A673 (cell line): ENCODE measurements around the gene RIPK3. TPM values are rescaled to one million over a fixed set of nuclear protein-coding genes. Genes with fewer than 3 reads are reported as not detected.

Experiments
- BruUV-seq: library from RNA; stranded (reverse); fragments of 400-500 nt; replicated peaks from 2 replicates; lab custom pipeline; 2021; lab: Mats Ljungman, UMichigan
- CTCF ChIA-PET: fragments of 300-600 bp; sonication (Branson Sonifier 250); formaldehyde crosslinking; loops from one replicate; lab custom pipeline; 2022; ENCODE audit warnings: antibody characterized with exemption; lab: Charles Lee
- POLR2A ChIA-PET: fragments of 300-600 bp; sonication (Branson Sonifier 250); formaldehyde crosslinking; loops from one replicate; lab custom pipeline; 2022; ENCODE audit warnings: antibody characterized with exemption; ENCODE audit not compliant: low non-redundant PET; lab: Charles Lee
- DNase-seq: peaks from one replicate; pipeline ENCODE4 v3.0.0-alpha.2; 2015; ENCODE audit warnings: low spot score
- H3K27ac ChIP-seq: fragments of 200-600 bp; sonication (generic); 2 replicates; pipeline ENCODE4 v1.5.1; 2016; ENCODE audit warnings: mixed run types, low read depth, mild to moderate bottlenecking, mixed read lengths, antibody characterized with exemption, low read length; ENCODE audit not compliant: poor library complexity, severe bottlenecking
- H3K27me3 ChIP-seq: fragments of 200-600 bp; sonication (generic); replicated peaks from 2 replicates; pipeline ENCODE4 v1.6.1; 2017; ENCODE audit warnings: mixed run types, low read depth, mild to moderate bottlenecking, mixed read lengths, antibody characterized with exemption, low read length; ENCODE audit not compliant: insufficient read depth, poor library complexity
- H3K36me3 ChIP-seq: fragments of 200-600 bp; sonication (generic); 2 replicates; pipeline ENCODE4 v1.6.1; 2016; ENCODE audit warnings: mixed run types, mild to moderate bottlenecking, mixed read lengths, antibody characterized with exemption, low read length; ENCODE audit not compliant: insufficient read depth, poor library complexity, severe bottlenecking
- H3K4me1 ChIP-seq: fragments of 200-600 bp; sonication (generic); 2 replicates; pipeline ENCODE4 v1.6.1; 2017; ENCODE audit warnings: mixed run types, mild to moderate bottlenecking, mixed read lengths, antibody characterized with exemption, low read length; ENCODE audit not compliant: insufficient read depth, poor library complexity, severe bottlenecking
- H3K4me3 ChIP-seq: fragments of 200-600 bp; sonication (generic); 2 replicates; pipeline ENCODE4 v1.5.1; 2016; ENCODE audit warnings: low read depth, mixed run types, mild to moderate bottlenecking, mixed read lengths, low read length; ENCODE audit not compliant: poor library complexity, severe bottlenecking
- H3K9me3 ChIP-seq: fragments of 200-600 bp; sonication (generic); 2 replicates; pipeline ENCODE4 v1.6.1; 2016; ENCODE audit warnings: mixed run types, low read depth, mild to moderate bottlenecking, mixed read lengths, antibody characterized with exemption, low read length; ENCODE audit not compliant: poor library complexity, severe bottlenecking
- EZH2 ChIP-seq: fragments of 200-600 bp; sonication (generic); IDR thresholded peaks from 2 replicates; pipeline ENCODE4 v1.6.1; 2017; ENCODE audit warnings: borderline replicate concordance, low read depth, mild to moderate bottlenecking, mixed read lengths, antibody characterized with exemption, low read length; ENCODE audit not compliant: poor library complexity, severe bottlenecking
- intact Hi-C: fragments of 100-400 bp; cut with micrococcal nuclease; formaldehyde crosslinking; loops from one replicate; pipeline ENCODE4 v1.10.0; 2022; ENCODE audit not compliant: unreplicated experiment
- total RNA-seq: library from RNA; stranded (reverse); gene quantifications from 2 replicates; pipeline ENCODE4 v1.2.3, GENCODE V29; 2021
- TF ChIP-seq, protein P1 (sequence below): fragments of 300-800, 200-600 bp; sonication (generic); conservative IDR thresholded peaks from 2 replicates; pipeline ENCODE4 v1.5.1; 2017; ENCODE audit warnings: low read depth, mild to moderate bottlenecking, antibody characterized with exemption, low read length, moderate library complexity, mixed read lengths

RIPK3 gene
- total RNA-seq, 1 experiment from 2014 or later = not detected

DNA sequence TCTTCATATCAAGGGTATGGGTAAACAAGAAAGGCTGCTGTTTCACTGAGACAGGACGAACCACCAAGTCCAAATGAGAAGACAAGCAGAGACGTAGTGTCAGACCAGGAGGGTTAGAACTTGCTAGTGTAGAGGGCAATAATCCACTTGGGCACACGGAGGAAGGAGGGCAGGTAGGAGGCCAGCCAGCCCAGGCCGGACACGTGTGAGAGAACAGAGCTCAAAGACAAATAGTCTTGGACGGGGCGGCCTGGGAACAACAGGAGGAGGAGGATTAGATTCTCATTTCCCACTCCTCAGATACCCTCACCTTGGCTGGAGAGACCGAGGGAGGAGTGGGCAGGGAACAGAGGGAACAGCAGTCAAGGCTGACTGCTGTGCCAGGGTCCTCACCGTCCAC, 49.0 kb downstream of the RIPK3 start:
- H3K36me3 ChIP-seq = no peaks in the 10 kb centered on the region
- no peaks in the 10 kb centered on the region for H3K4me1 ChIP-seq
- ChIA-PET CTCF (no interaction called here), POLR2A (no interaction called here)
- no peak overlapping the region for H3K27ac ChIP-seq
- BruUV-seq = no TSS peak
- TF ChIP-seq, protein P1, sequence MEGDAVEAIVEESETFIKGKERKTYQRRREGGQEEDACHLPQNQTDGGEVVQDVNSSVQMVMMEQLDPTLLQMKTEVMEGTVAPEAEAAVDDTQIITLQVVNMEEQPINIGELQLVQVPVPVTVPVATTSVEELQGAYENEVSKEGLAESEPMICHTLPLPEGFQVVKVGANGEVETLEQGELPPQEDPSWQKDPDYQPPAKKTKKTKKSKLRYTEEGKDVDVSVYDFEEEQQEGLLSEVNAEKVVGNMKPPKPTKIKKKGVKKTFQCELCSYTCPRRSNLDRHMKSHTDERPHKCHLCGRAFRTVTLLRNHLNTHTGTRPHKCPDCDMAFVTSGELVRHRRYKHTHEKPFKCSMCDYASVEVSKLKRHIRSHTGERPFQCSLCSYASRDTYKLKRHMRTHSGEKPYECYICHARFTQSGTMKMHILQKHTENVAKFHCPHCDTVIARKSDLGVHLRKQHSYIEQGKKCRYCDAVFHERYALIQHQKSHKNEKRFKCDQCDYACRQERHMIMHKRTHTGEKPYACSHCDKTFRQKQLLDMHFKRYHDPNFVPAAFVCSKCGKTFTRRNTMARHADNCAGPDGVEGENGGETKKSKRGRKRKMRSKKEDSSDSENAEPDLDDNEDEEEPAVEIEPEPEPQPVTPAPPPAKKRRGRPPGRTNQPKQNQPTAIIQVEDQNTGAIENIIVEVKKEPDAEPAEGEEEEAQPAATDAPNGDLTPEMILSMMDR = no peak
- no peak for TF ChIP-seq EZH2
- H3K4me3 ChIP-seq = no peak overlapping the region
- H3K9me3 ChIP-seq = no peaks in the 10 kb centered on the region
- intact Hi-C loops = no loop called here
- no peaks in the 10 kb centered on the region for H3K27me3 ChIP-seq
- DNase-seq = no peak

- no peak overlapping the region for H3K27ac ChIP-seq
- H3K4me3 ChIP-seq = no peak overlapping the region
- DNase-seq = no peak
- TF ChIP-seq, protein P1 = no peak
- TF ChIP-seq EZH2 = no peak
- H3K4me1 ChIP-seq = no peaks in the 10 kb centered on the region
- H3K36me3 ChIP-seq = no peaks in the 10 kb centered on the region
- H3K27me3 ChIP-seq = no peaks in the 10 kb centered on the region
- no TSS peak for BruUV-seq
- no peaks in the 10 kb centered on the region for H3K9me3 ChIP-seq
- POLR2A ChIA-PET = no interaction called here
- CTCF ChIA-PET = interaction anchor here (0.6 kb wide), 1 partner anchor 58 kb away, joined by 4 read pairs; no protein-coding TSS in a partner anchor
- intact Hi-C loops = no loop called here
Observed at GRCh38 chr14:24289649-24290280, 50.0 kb downstream of the RIPK3 start.

DNA sequence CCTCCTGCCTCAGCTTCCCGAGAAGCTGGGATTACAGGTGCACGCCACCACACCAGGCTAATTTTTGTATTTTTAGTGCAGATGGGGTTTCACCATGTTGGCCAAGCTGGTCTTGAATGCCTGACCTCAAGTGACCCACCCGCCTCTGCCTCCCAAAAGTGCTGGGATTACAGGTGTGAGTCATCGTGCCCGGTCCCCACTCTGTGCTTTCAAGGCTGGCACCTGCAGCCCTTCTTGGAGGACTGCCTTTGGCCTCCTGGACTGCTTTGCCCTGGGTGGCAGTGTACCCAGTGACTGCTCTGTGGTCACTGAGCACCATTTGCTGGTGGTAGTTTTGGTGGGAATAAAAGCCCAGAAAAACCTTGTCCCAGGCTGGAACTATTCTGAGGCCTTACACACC, 52.8 kb downstream of the RIPK3 start:
- Histone ChIP-seq H3K27ac (no peak overlapping the region), H3K27me3 (no peaks in the 10 kb centered on the region), H3K4me3 (no peak overlapping the region), H3K36me3 (no peaks in the 10 kb centered on the region), H3K9me3 (no peaks in the 10 kb centered on the region), H3K4me1 (no peaks in the 10 kb centered on the region)
- intact Hi-C loops = no loop called here
- DNase-seq = no peak
- BruUV-seq = no TSS peak
- CTCF ChIA-PET = no interaction called here
- POLR2A ChIA-PET = no interaction called here
- no peak for TF ChIP-seq EZH2
- TF ChIP-seq, protein P1 = no peak

Other genes with a start within 250 kb of the RIPK3 start
- 16.8 and 46.3 TPM in 2 replicates for gene PCK2, start 245.7 kb downstream of the RIPK3 start, total RNA-seq
- gene DCAF11, start 225.2 kb downstream of the RIPK3 start, total RNA-seq = 45.5 and 49.1 TPM in 2 replicates
- 1.6 and 1.9 TPM in 2 replicates for gene NRL, start 225.0 kb downstream of the RIPK3 start, total RNA-seq
- gene FITM1, start 209.3 kb downstream of the RIPK3 start, total RNA-seq = 0.48 TPM in 1 of 2 replicates, not detected in the other
- gene PSME1, start 203.8 kb downstream of the RIPK3 start, total RNA-seq = 160 and 173 TPM in 2 replicates
- gene EMC9, start 198.4 kb downstream of the RIPK3 start, total RNA-seq = 36.8 and 50.4 TPM in 2 replicates
- 171 and 172 TPM in 2 replicates for gene PSME2, start 193.4 kb downstream of the RIPK3 start, total RNA-seq
- gene RNF31, start 192.5 kb downstream of the RIPK3 start, total RNA-seq = 59.9 and 62.1 TPM in 2 replicates
- 25.1 and 27.3 TPM in 2 replicates for gene IRF9, start 178.7 kb downstream of the RIPK3 start, total RNA-seq
- 5.4 and 8.4 TPM in 2 replicates for gene REC8, start 167.9 kb downstream of the RIPK3 start, total RNA-seq
- gene IPO4, start 151.2 kb downstream of the RIPK3 start, total RNA-seq = 150 and 157 TPM in 2 replicates
- 46.9 and 55.5 TPM in 2 replicates for gene TM9SF1, start 144.6 kb downstream of the RIPK3 start, total RNA-seq
- 0.70 and 0.75 TPM in 2 replicates for gene TSSK4, start 134.3 kb downstream of the RIPK3 start, total RNA-seq
- 51.9 and 56.7 TPM in 2 replicates for gene CHMP4A, start 126.5 kb downstream of the RIPK3 start, total RNA-seq
- gene MDP1, start 123.9 kb downstream of the RIPK3 start, total RNA-seq = 21.3 and 22.4 TPM in 2 replicates
- gene NEDD8, start 107.6 kb downstream of the RIPK3 start, total RNA-seq = 257 and 266 TPM in 2 replicates
- gene GMPR2, start 107.1 kb downstream of the RIPK3 start, total RNA-seq = 82.7 and 85.8 TPM in 2 replicates
- gene TINF2, start 97.4 kb downstream of the RIPK3 start, total RNA-seq = 46.1 and 47.0 TPM in 2 replicates
- 1.5 and 3.5 TPM in 2 replicates for gene TGM1, start 76.8 kb downstream of the RIPK3 start, total RNA-seq
- gene RABGGTA, start 68.4 kb downstream of the RIPK3 start, total RNA-seq = 22.2 and 23.8 TPM in 2 replicates
- gene DHRS1, start 40.2 kb downstream of the RIPK3 start, total RNA-seq = 13.3 and 14.5 TPM in 2 replicates
- gene NOP9, start 40.1 kb downstream of the RIPK3 start, total RNA-seq = 34.0 and 37.1 TPM in 2 replicates
- gene CIDEB, start 32.0 kb downstream of the RIPK3 start, total RNA-seq = 0.42 TPM in 1 of 2 replicates, not detected in the other
- 7.6 and 9.0 TPM in 2 replicates for gene LTB4R2, start 29.9 kb downstream of the RIPK3 start, total RNA-seq
- 6.6 and 8.9 TPM in 2 replicates for gene LTB4R, start 28.5 kb downstream of the RIPK3 start, total RNA-seq
- gene ADCY4, start 4.9 kb downstream of the RIPK3 start, total RNA-seq = 0.84 and 1.5 TPM in 2 replicates
- gene NFATC4, start 28.2 kb upstream of the RIPK3 start, total RNA-seq = 38.1 and 69.0 TPM in 2 replicates
- gene NYNRIN, start 59.0 kb upstream of the RIPK3 start, total RNA-seq = 8.6 and 17.3 TPM in 2 replicates
- 0.80 and 1.4 TPM in 2 replicates for gene CBLN3, start 89.7 kb upstream of the RIPK3 start, total RNA-seq
- gene KHNYN, start 90.0 kb upstream of the RIPK3 start, total RNA-seq = 32.7 and 40.3 TPM in 2 replicates
- gene SDR39U1, start 102.8 kb upstream of the RIPK3 start, total RNA-seq = 49.1 and 52.1 TPM in 2 replicates
- gene CMA1, start 168.3 kb upstream of the RIPK3 start, total RNA-seq = not detected in 2 replicates
- not detected in 2 replicates for gene CTSG, start 236.3 kb upstream of the RIPK3 start, total RNA-seq